Endothelial cell (in vitro differentiated cells): Measurements from ENCODE around the gene ZNF407. TPM values are rescaled to one million over a fixed set of nuclear protein-coding genes. Genes with fewer than 3 reads are reported as not detected.

Experiments
- DNase-seq: peaks from one replicate; pipeline ENCODE4 v3.0.0; 2021; ENCODE audit warnings: low spot score
- H3K27ac Mint-ChIP-seq: one replicate; pipeline ENCODE4 v1.8.0; 2021; ENCODE audit warnings: mixed read lengths, inconsistent platforms; ENCODE audit not compliant: unreplicated experiment
- H3K27me3 Mint-ChIP-seq: one replicate; pipeline ENCODE4 v1.8.0; 2021; ENCODE audit warnings: mild to moderate bottlenecking, moderate library complexity, mixed read lengths, inconsistent platforms; ENCODE audit not compliant: unreplicated experiment
- H3K36me3 Mint-ChIP-seq: one replicate; pipeline ENCODE4 v1.8.0; 2021; ENCODE audit warnings: mild to moderate bottlenecking, low read depth, mixed read lengths, inconsistent platforms; ENCODE audit not compliant: unreplicated experiment
- H3K4me1 Mint-ChIP-seq: one replicate; pipeline ENCODE4 v1.8.0; 2021; ENCODE audit warnings: mild to moderate bottlenecking, mixed read lengths, inconsistent platforms; ENCODE audit not compliant: unreplicated experiment
- H3K4me3 Mint-ChIP-seq: one replicate; pipeline ENCODE4 v1.8.0; 2021; ENCODE audit warnings: mild to moderate bottlenecking, mixed read lengths, inconsistent platforms; ENCODE audit not compliant: unreplicated experiment
- H3K9me3 Mint-ChIP-seq: one replicate; pipeline ENCODE4 v1.8.0; 2021; ENCODE audit warnings: mixed read lengths, inconsistent platforms; ENCODE audit not compliant: unreplicated experiment
- CTCF ChIP-seq: fragments of 200-600 bp; sonication (generic); IDR thresholded peaks from one replicate; pipeline ENCODE4 v1.5.0; 2021; ENCODE audit warnings: antibody characterized with exemption; ENCODE audit not compliant: unreplicated experiment
- total RNA-seq: library from RNA; stranded (reverse); fragmentation: NEBNext Ultra II Directional; extraction: Animal tissue kit (Norgen Biotek cat#: 25700); gene quantifications from one replicate; pipeline ENCODE4 v1.2.1, GENCODE V29; 2021; ENCODE audit not compliant: unreplicated experiment

The ZNF407 gene
- total RNA-seq, 1 donor from 2014 or later, result 16.8 TPM

DNA sequence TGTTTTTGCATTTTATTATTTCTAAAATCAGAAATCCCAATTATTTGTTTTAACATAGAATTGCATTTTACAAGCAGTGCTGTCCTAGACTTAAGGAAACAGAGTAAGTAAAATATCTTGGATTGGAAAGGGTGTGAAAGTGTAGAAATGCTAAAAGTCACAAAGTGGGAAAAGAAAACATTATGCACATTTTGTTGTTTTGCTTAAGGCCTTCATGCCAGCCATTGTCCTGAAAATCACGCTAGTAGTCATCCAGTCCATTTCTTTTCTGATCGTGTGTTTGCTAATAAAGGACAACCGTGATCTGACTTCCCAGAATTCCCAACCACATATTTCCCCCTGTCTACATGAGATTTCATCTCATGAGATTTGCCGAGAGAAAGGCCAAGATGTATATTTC, 412.2 kb downstream of the ZNF407 start:
- no peaks in the 10 kb centered on the region for H3K4me1 Mint-ChIP-seq
- TF ChIP-seq CTCF, result no peak
- H3K36me3 Mint-ChIP-seq, result no peaks in the 10 kb centered on the region
- no peak overlapping the region for H3K27ac Mint-ChIP-seq
- H3K4me3 Mint-ChIP-seq, result no peak overlapping the region
- H3K9me3 Mint-ChIP-seq, result no peaks in the 10 kb centered on the region
- H3K27me3 Mint-ChIP-seq, result no peaks in the 10 kb centered on the region
- no peak for DNase-seq

DNA sequence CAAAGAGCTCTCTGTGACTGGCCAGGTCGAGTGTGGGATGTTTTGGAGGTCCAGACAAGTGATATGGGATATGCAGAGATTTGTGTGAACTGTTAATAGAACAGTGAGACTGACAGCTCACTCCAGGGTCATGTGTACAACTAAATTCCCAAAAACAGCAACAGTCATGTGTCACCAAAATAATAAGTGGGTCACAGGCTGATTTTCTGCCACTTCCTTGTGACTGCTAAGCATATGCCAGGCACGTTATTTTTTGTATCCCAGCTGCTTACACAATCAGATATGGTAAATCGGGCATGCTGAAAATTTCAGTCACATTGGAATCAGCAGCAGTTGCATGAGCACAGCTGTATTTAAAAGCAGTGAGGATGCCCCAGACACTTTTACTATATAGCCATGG, 412.6 kb downstream of the ZNF407 start:
- no peak for DNase-seq
- H3K9me3 Mint-ChIP-seq, result no peaks in the 10 kb centered on the region
- H3K27me3 Mint-ChIP-seq, result no peaks in the 10 kb centered on the region
- no peak overlapping the region for H3K4me3 Mint-ChIP-seq
- no peaks in the 10 kb centered on the region for H3K36me3 Mint-ChIP-seq
- H3K27ac Mint-ChIP-seq, result no peak overlapping the region
- H3K4me1 Mint-ChIP-seq, result no peaks in the 10 kb centered on the region
- TF ChIP-seq CTCF, result no peak

DNA sequence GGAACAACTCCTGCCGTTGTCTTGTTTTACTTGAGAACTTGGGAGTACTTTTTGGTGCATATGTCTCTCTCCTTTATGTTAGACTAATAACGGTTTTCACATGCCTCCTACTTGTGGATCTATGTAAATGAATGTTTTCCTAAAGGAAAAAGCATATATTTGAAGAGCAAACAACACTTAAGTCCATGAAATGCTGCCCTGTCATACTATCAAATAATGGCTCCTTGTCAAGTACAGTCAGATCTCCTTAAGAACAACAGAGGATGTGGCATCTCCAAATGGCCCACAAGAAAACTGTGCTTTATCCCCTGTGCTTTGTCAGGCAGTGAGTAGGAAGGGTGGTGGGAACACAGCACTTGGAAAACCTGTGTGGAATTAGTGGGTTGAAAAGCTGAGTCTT, 413.0 kb downstream of the ZNF407 start:
- no peak overlapping the region for H3K27ac Mint-ChIP-seq
- H3K36me3 Mint-ChIP-seq, result no peaks in the 10 kb centered on the region
- no peak for DNase-seq
- no peaks in the 10 kb centered on the region for H3K4me1 Mint-ChIP-seq
- TF ChIP-seq CTCF, result no peak
- no peak overlapping the region for H3K4me3 Mint-ChIP-seq
- no peaks in the 10 kb centered on the region for H3K9me3 Mint-ChIP-seq
- H3K27me3 Mint-ChIP-seq, result no peaks in the 10 kb centered on the region

DNA sequence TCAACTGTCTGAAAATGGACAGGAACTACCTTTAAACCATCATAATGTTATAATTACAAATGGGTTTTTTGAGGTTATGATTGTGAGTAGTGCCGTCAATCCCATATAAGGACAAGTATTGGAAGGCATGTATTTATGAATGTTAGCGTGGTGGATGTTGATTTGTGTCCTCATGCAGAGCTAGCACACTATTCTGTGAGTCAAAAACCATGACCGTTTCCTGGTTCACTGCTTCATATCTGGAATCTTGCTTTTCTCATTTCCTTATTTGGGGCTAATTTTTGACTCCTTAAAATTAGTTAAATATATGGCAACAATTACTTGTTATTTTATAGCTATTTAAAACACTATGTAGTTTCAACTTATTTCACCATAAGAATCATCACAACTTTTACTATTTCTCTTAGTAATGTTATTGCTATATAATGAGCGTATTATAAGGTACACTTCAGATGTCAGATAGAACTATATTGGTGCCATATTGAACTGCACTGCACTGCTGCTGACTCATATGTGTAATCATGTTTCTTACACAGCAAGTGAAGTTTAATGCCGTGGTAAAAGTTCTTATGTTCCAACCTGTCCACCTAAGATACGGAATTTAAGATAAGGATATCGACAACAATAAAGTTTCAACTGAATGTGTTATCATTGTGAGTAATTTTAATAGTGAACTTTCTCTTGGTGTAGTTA, 418.5 kb downstream of the ZNF407 start:
- no peak overlapping the region for H3K4me3 Mint-ChIP-seq
- no peak for TF ChIP-seq CTCF
- H3K4me1 Mint-ChIP-seq, result no peaks in the 10 kb centered on the region
- no peak overlapping the region for H3K27ac Mint-ChIP-seq
- DNase-seq, result no peak
- no peaks in the 10 kb centered on the region for H3K9me3 Mint-ChIP-seq
- no peaks in the 10 kb centered on the region for H3K27me3 Mint-ChIP-seq
- H3K36me3 Mint-ChIP-seq, result no peaks in the 10 kb centered on the region

DNA sequence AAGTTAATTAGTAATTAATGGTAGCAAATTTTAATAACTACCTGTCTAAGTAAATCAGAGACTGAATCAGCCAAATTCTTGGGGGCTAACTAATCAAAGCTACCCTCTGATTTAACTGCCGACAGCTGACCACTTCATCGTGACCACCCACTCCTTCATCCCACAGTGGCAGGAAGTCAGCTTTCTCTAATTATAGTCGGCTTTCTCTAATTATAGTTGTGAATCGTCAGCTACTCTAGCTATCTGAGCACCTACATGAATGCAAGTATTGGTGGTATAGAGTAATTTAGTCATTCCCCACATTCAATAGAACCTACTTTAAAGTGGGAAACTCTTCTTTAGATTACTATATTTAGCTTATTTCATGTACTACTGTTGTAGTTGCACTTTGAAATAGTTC, 425.8 kb downstream of the ZNF407 start:
- no peaks in the 10 kb centered on the region for H3K4me1 Mint-ChIP-seq
- no peak overlapping the region for H3K27ac Mint-ChIP-seq
- no peak for TF ChIP-seq CTCF
- H3K9me3 Mint-ChIP-seq, result no peaks in the 10 kb centered on the region
- no peaks in the 10 kb centered on the region for H3K36me3 Mint-ChIP-seq
- no peak for DNase-seq
- no peak overlapping the region for H3K4me3 Mint-ChIP-seq
- H3K27me3 Mint-ChIP-seq, result no peaks in the 10 kb centered on the region
